PC-3 (cell line): ENCODE results near the gene CCNY. TPM values are rescaled to one million over a fixed set of nuclear protein-coding genes. Genes with fewer than 3 reads are reported as not detected.

Experiments used
- ATAC-seq: fragments of 200-7000 bp; cut with Tn5 transposase; 2 replicates; pipeline ENCODE4 v1.9.1; 2020; ENCODE audit warnings: mild to moderate bottlenecking, moderate library complexity
- BruUV-seq: library from RNA; stranded (reverse); fragments of 400-500 nt; replicated peaks from 2 replicates; lab custom pipeline; 2021; lab: Mats Ljungman, UMichigan
- CTCF ChIA-PET: fragments of 300-600 bp; sonication (Branson Sonifier 250); formaldehyde crosslinking; loops from one replicate; lab custom pipeline; 2022; ENCODE audit warnings: antibody characterized with exemption; lab: Charles Lee
- POLR2A ChIA-PET: fragments of 300-600 bp; sonication (Branson Sonifier 250); formaldehyde crosslinking; loops from one replicate; lab custom pipeline; 2022; ENCODE audit warnings: antibody characterized with exemption; ENCODE audit not compliant: unreplicated experiment; lab: Charles Lee
- DNase-seq: peaks from one replicate; pipeline ENCODE4 v3.0.0-alpha.2; 2015
- H2AFZ ChIP-seq: fragments of 300-600 bp; sonication (generic); 2 replicates; pipeline ENCODE4 v1.6.0; 2016; ENCODE audit warnings: antibody characterized with exemption, low read length
- H3F3A ChIP-seq: fragments of 300-600 bp; sonication (generic); one replicate; pipeline ENCODE4 v1.6.0; 2017; ENCODE audit warnings: antibody characterized with exemption, low read length, control low read depth, mild to moderate bottlenecking; ENCODE audit not compliant: unreplicated experiment
- H3K27ac ChIP-seq: fragments of 300-600 bp; sonication (generic); 2 replicates; pipeline ENCODE4 v1.5.1; 2016; ENCODE audit warnings: mild to moderate bottlenecking, low read length
- H3K27me3 ChIP-seq: fragments of 300-600 bp; sonication (generic); 2 replicates; pipeline ENCODE4 v1.6.1; 2016; ENCODE audit warnings: low read length, mixed read lengths
- H3K36me3 ChIP-seq: fragments of 300-600 bp; sonication (generic); 2 replicates; pipeline ENCODE4 v1.6.1; 2016; ENCODE audit warnings: low read depth, mixed run types, low read length, mixed read lengths
- H3K4me1 ChIP-seq: fragments of 300-600 bp; sonication (generic); 2 replicates; pipeline ENCODE4 v1.5.1; 2016; ENCODE audit warnings: low read length; ENCODE audit not compliant: insufficient read depth
- H3K4me2 ChIP-seq: fragments of 300-600 bp; sonication (generic); 2 replicates; pipeline ENCODE4 v1.6.0; 2016; ENCODE audit warnings: low read length
- H3K4me3 ChIP-seq: fragments of 300-600 bp; sonication (generic); 2 replicates; pipeline ENCODE4 v1.5.1; 2016; ENCODE audit warnings: mild to moderate bottlenecking, low read length, mixed read lengths
- H3K79me2 ChIP-seq: fragments of 300-600 bp; sonication (generic); 2 replicates; pipeline ENCODE4 v1.6.1; 2017; ENCODE audit warnings: low read length, mixed read lengths
- H3K9ac ChIP-seq: fragments of 300-600 bp; sonication (generic); 2 replicates; pipeline ENCODE4 v1.6.0; 2016; ENCODE audit warnings: mild to moderate bottlenecking, low read length
- H3K9me2 ChIP-seq: fragments of 300-600 bp; sonication (generic); replicated peaks from 2 replicates; pipeline ENCODE4 v1.6.1; 2016; ENCODE audit warnings: mixed run types, low read length, mixed read lengths
- H3K9me3 ChIP-seq: fragments of 300-600 bp; sonication (generic); 2 replicates; pipeline ENCODE4 v1.6.1; 2016; ENCODE audit warnings: low read length, mixed read lengths
- H4K20me1 ChIP-seq: fragments of 300-600 bp; sonication (generic); 2 replicates; pipeline ENCODE4 v1.6.1; 2016; ENCODE audit warnings: low read length, mixed read lengths
- EZH2 ChIP-seq: fragments of 300-600 bp; sonication (generic); IDR thresholded peaks from one replicate; pipeline ENCODE4 v1.6.1; 2017; ENCODE audit warnings: antibody characterized with exemption, mild to moderate bottlenecking, low read length; ENCODE audit not compliant: unreplicated experiment
- EZH2phosphoT487 ChIP-seq: fragments of 300-600 bp; sonication (generic); IDR thresholded peaks from 2 replicates; pipeline ENCODE4 v1.6.1; 2018; ENCODE audit warnings: mild to moderate bottlenecking, antibody characterized with exemption, low read length, borderline replicate concordance
- intact Hi-C: fragments of 100-400 bp; cut with micrococcal nuclease; formaldehyde crosslinking; loops from 2 replicates; pipeline ENCODE4 v1.9.0; 2023
- total RNA-seq: library from RNA; depleted of rRNA; stranded (reverse); fragments of >200 nt; gene quantifications from 2 replicates; pipeline ENCODE4 v1.2.3, GENCODE V29; 2014
- TF ChIP-seq, protein P1 (sequence below): fragments of 300-600 bp; sonication (generic); conservative IDR thresholded peaks from 2 replicates; pipeline ENCODE4 v1.5.1; 2017; ENCODE audit warnings: antibody characterized with exemption, low read depth, mild to moderate bottlenecking, low read length

Gene CCNY
- total RNA-seq, 1 experiment from 2014 or later: 146 TPM

GRCh38 chr10:35342183-35342753 lies 6.0 kb downstream of the CCNY start:
- ChIA-PET CTCF (interaction anchor here (0.6 kb wide), 1 partner anchor 77 kb away, joined by 3 read pairs; no protein-coding TSS in a partner anchor), POLR2A (no interaction called here)
- H3K9me2 ChIP-seq: no peaks in the 10 kb centered on the region
- TF ChIP-seq EZH2 (no peak), EZH2phosphoT487 (no peak)
- H3K9ac ChIP-seq: no peak overlapping the region
- H3K36me3 ChIP-seq: no peaks in the 10 kb centered on the region; the same call in 1 of the 2 replicates
- H3F3A ChIP-seq: no peaks in the 10 kb centered on the region
- peaks cover 31% of the 10 kb centered on the region for H3K4me1 ChIP-seq
- no peak overlapping the region for H3K27ac ChIP-seq
- no peak overlapping the region for H3K4me2 ChIP-seq
- H3K4me3 ChIP-seq: no peak overlapping the region
- no peak for DNase-seq
- BruUV-seq: no TSS peak
- no peak overlapping the region for H2AFZ ChIP-seq
- peaks cover 94% of the 10 kb centered on the region for H3K79me2 ChIP-seq
- H3K27me3 ChIP-seq: no peaks in the 10 kb centered on the region
- H3K9me3 ChIP-seq: no peaks in the 10 kb centered on the region
- no peak for ATAC-seq
- H4K20me1 ChIP-seq: peaks cover 79% of the 10 kb centered on the region
- intact Hi-C loops: no loop called here

DNA sequence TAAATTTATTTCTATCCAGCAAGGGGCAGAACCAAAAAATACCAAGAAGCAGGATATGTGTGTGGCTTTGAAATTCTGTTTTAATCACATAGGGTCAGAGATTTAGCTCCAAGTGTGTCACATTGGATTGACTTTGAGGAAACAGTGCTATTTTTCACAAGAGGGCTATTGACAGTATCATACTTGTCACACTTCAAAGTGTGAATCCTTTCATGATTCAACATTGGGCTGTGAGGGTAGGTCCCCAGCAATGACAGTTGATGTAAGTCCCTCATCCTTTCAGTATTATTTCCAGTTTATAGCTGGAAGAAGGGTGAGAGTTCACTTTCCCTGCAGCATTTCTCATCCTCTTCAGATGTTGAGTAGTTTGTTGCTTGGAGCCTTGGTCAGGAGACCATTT lies 7.4 kb downstream of the CCNY start:
- H3K27ac ChIP-seq: no peak overlapping the region
- H3K4me2 ChIP-seq: no peak overlapping the region
- H3K79me2 ChIP-seq: peaks cover 94% of the 10 kb centered on the region
- no peaks in the 10 kb centered on the region for H3K9me3 ChIP-seq
- no peak overlapping the region for H3K9ac ChIP-seq
- no peaks in the 10 kb centered on the region; the same call in 1 of the 2 replicates for H3K36me3 ChIP-seq
- no peak for DNase-seq
- TF ChIP-seq EZH2 (no peak), EZH2phosphoT487 (no peak)
- TF ChIP-seq, protein P1, sequence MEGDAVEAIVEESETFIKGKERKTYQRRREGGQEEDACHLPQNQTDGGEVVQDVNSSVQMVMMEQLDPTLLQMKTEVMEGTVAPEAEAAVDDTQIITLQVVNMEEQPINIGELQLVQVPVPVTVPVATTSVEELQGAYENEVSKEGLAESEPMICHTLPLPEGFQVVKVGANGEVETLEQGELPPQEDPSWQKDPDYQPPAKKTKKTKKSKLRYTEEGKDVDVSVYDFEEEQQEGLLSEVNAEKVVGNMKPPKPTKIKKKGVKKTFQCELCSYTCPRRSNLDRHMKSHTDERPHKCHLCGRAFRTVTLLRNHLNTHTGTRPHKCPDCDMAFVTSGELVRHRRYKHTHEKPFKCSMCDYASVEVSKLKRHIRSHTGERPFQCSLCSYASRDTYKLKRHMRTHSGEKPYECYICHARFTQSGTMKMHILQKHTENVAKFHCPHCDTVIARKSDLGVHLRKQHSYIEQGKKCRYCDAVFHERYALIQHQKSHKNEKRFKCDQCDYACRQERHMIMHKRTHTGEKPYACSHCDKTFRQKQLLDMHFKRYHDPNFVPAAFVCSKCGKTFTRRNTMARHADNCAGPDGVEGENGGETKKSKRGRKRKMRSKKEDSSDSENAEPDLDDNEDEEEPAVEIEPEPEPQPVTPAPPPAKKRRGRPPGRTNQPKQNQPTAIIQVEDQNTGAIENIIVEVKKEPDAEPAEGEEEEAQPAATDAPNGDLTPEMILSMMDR: no peak
- intact Hi-C loops: no loop called here
- no peak overlapping the region for H3K4me3 ChIP-seq
- no peak overlapping the region for H2AFZ ChIP-seq
- H3K4me1 ChIP-seq: peaks cover 21% of the 10 kb centered on the region
- no peaks in the 10 kb centered on the region for H3K27me3 ChIP-seq
- no peak for ATAC-seq
- ChIA-PET CTCF (no interaction called here), POLR2A (no interaction called here)
- BruUV-seq: no TSS peak
- H4K20me1 ChIP-seq: peaks cover 78% of the 10 kb centered on the region
- H3F3A ChIP-seq: no peaks in the 10 kb centered on the region
- H3K9me2 ChIP-seq: no peaks in the 10 kb centered on the region

GRCh38 chr10:35345383-35345742 lies 9.1 kb downstream of the CCNY start:
- Histone ChIP-seq H3K79me2 (peaks cover 94% of the 10 kb centered on the region), H3K27me3 (no peaks in the 10 kb centered on the region), H3K27ac (no peak overlapping the region), H3K9me2 (no peaks in the 10 kb centered on the region), H3K4me3 (no peak overlapping the region), H2AFZ (no peak overlapping the region), H3F3A (no peaks in the 10 kb centered on the region), H3K4me1 (peaks cover 6% of the 10 kb centered on the region), H4K20me1 (peaks cover 79% of the 10 kb centered on the region), H3K9me3 (no peaks in the 10 kb centered on the region), H3K9ac (no peak overlapping the region), H3K36me3 (no peaks in the 10 kb centered on the region; the same call in 1 of the 2 replicates), H3K4me2 (no peak overlapping the region)
- CTCF ChIA-PET: no interaction called here
- POLR2A ChIA-PET: no interaction called here
- TF ChIP-seq EZH2phosphoT487 (no peak), EZH2 (no peak)
- TF ChIP-seq, protein P1: no peak
- no peak for ATAC-seq
- DNase-seq: no peak
- BruUV-seq: no TSS peak
- intact Hi-C loops: no loop called here
